CD14-positive monocyte (primary cell): ENCODE results near the gene GTF2H4. TPM values are rescaled to one million over a fixed set of nuclear protein-coding genes. Genes with fewer than 3 reads are reported as not detected.

Source experiments
- DNase-seq, 3 donors: peaks; one replicate each; pipeline ENCODE4 v3.0.0-alpha.2; 2011 to 2022
- H2AFZ ChIP-seq: 2 replicates; pipeline ENCODE4 v1.6.0; 2012; ENCODE audit warnings: mild to moderate bottlenecking, low read depth, low read length, inconsistent platforms; ENCODE audit not compliant: insufficient read depth, poor library complexity, severe bottlenecking
- H3K27ac ChIP-seq, 2 donors: 1 replicate in 1 of 2; 2 replicates in 1 of 2; pipeline ENCODE4 v1.5.1; 2012 to 2013; ENCODE audit warnings: low read length in 2 of 2, control low read depth in 1 of 2, inconsistent platforms in 1 of 2, low read depth in 1 of 2, mild to moderate bottlenecking in 1 of 2
- H3K27me3 ChIP-seq, 2 donors: one replicate each; pipeline versions ENCODE4 v1.6.0 to v1.6.1; 2011 to 2013; ENCODE audit warnings: low read length in 2 of 2; ENCODE audit not compliant: control insufficient read depth in 2 of 2, insufficient read depth in 2 of 2
- H3K36me3 ChIP-seq, 2 donors: replicated peaks in 1 of 2; 1 replicate in 1 of 2; 2 replicates in 1 of 2; pipeline versions ENCODE4 v1.5.1 to v1.6.1; 2012 to 2013; ENCODE audit warnings: low read length in 2 of 2, control low read depth in 1 of 2, inconsistent platforms in 1 of 2, mild to moderate bottlenecking in 1 of 2; ENCODE audit not compliant: insufficient read depth in 2 of 2, control insufficient read depth in 1 of 2
- H3K4me1 ChIP-seq, 2 donors: 1 replicate in 1 of 2; 2 replicates in 1 of 2; pipeline versions ENCODE4 v1.5.1 to v1.6.1; 2012 to 2013; ENCODE audit warnings: low read length in 2 of 2, control low read depth in 1 of 2, inconsistent platforms in 1 of 2, mild to moderate bottlenecking in 1 of 2, moderate library complexity in 1 of 2; ENCODE audit not compliant: insufficient read depth in 2 of 2, control insufficient read depth in 1 of 2
- H3K4me2 ChIP-seq: replicated peaks from 2 replicates; pipeline ENCODE3; 2012; ENCODE audit warnings: low read length, moderate library complexity, mild to moderate bottlenecking; ENCODE audit not compliant: poor library complexity, severe bottlenecking; ENCODE audit errors: extremely low read depth
- H3K4me3 ChIP-seq, 3 experiments: fragments of 200-600 bp in 1 of 3; sonication (generic) in 1 of 3; replicated peaks in 1 of 3; 1 replicate in 2 of 3; 2 replicates in 1 of 3; pipeline ENCODE4 v1.5.1; 2011 to 2013; ENCODE audit warnings: low read length in 3 of 3, mild to moderate bottlenecking in 3 of 3, control low read depth in 2 of 3, low read depth in 2 of 3, inconsistent platforms in 1 of 3, moderate library complexity in 1 of 3
- H3K79me2 ChIP-seq: 2 replicates; pipeline ENCODE4 v1.6.0; 2012; ENCODE audit warnings: mild to moderate bottlenecking, control low read depth, inconsistent platforms, low read length, moderate library complexity; ENCODE audit not compliant: insufficient read depth
- H3K9ac ChIP-seq: 2 replicates; pipeline ENCODE4 v1.6.0; 2017; ENCODE audit warnings: low read length, mild to moderate bottlenecking; ENCODE audit not compliant: insufficient read depth, poor library complexity, severe bottlenecking
- H3K9me3 ChIP-seq, 2 donors: replicated peaks in 1 of 2; 1 replicate in 1 of 2; 2 replicates in 1 of 2; pipeline versions ENCODE4 v1.5.1 to v1.6.1; 2012 to 2013; ENCODE audit warnings: low read length in 2 of 2, control low read depth in 1 of 2; ENCODE audit not compliant: control insufficient read depth in 1 of 2, insufficient read depth in 1 of 2
- H4K20me1 ChIP-seq: 2 replicates; pipeline ENCODE4 v1.6.0; 2012; ENCODE audit warnings: mild to moderate bottlenecking, low read length, control low read depth, moderate library complexity; ENCODE audit not compliant: insufficient read depth
- H3K27ac Mint-ChIP-seq, 7 donors: one replicate each; pipeline ENCODE4 v1.8.0; 2020; ENCODE audit warnings: mild to moderate bottlenecking in 7 of 7, mixed read lengths in 7 of 7, moderate library complexity in 6 of 7, inconsistent platforms in 2 of 7
- H3K27me3 Mint-ChIP-seq, 3 donors: one replicate each; pipeline ENCODE4 v1.8.0; 2021 to 2022; ENCODE audit warnings: low read depth in 3 of 3, mild to moderate bottlenecking in 3 of 3, mixed read lengths in 3 of 3, moderate library complexity in 3 of 3, inconsistent platforms in 1 of 3
- H3K36me3 Mint-ChIP-seq, 2 donors: one replicate each; pipeline ENCODE4 v1.8.0; 2020; ENCODE audit warnings: mixed read lengths in 2 of 2, inconsistent platforms in 1 of 2, mild to moderate bottlenecking in 1 of 2
- H3K4me1 Mint-ChIP-seq: one replicate; pipeline ENCODE4 v1.8.0; 2020; ENCODE audit warnings: mild to moderate bottlenecking, mixed read lengths
- H3K4me3 Mint-ChIP-seq, 2 donors: one replicate each; pipeline ENCODE4 v1.8.0; 2020; ENCODE audit warnings: mild to moderate bottlenecking in 2 of 2, mixed read lengths in 2 of 2, moderate library complexity in 1 of 2
- H3K9me3 Mint-ChIP-seq, 7 donors: one replicate each; pipeline ENCODE4 v1.8.0; 2020 to 2022; ENCODE audit warnings: mixed read lengths in 7 of 7, mild to moderate bottlenecking in 6 of 7, moderate library complexity in 6 of 7, inconsistent platforms in 2 of 7
- WGBS: methylation state at CpG from one replicate; pipeline ENCODE4 v1.1.5; 2013; ENCODE audit warnings: missing lambda C conversion rate; ENCODE audit not compliant: insufficient coverage; 5-methylcytosine and 5-hydroxymethylcytosine counted together
- intact Hi-C, 2 donors: fragments of 100-400 bp; cut with micrococcal nuclease; formaldehyde crosslinking; loops; one replicate each; pipeline versions ENCODE4 v1.15.0 to v1.15.1; 2023
- polyA plus RNA-seq, 3 donors: library from polyadenylated mRNA; depleted of rRNA in 1 of 3; unstranded in 2 of 3; stranded (reverse) in 1 of 3; fragments of 300-500 nt in 2 of 3; fragments of >200 nt in 1 of 3; fragmentation: Illumina TruSeq in 2 of 3; gene quantifications; 1 replicate in 2 of 3; 2 replicates in 1 of 3; pipeline ENCODE4 v1.2.3, GENCODE V29; 2012 to 2021
- TF ChIP-seq, protein P1 (sequence below): fragments of 200-600 bp; IDR thresholded peaks from one replicate; pipeline ENCODE4 v1.8.0; 2022; ENCODE audit warnings: antibody characterized with exemption, mild to moderate bottlenecking

The GTF2H4 gene
- polyA plus RNA-seq, 3 donors: 3.6 to 14.5 (median 6.0) TPM

DNA sequence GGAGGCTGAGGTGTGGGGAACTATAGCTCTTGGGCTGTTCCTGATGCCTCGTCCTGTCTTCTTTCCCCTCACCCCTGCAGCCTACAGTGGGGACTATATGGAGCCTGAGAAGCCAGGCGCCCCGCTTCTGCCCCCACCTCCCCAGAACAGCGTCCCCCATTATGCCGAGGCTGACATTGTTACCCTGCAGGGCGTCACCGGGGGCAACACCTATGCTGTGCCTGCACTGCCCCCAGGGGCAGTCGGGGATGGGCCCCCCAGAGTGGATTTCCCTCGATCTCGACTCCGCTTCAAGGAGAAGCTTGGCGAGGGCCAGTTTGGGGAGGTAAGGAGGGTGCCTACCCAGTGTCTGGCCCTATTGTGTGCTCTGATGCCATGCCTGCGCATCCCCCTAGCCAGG lies 11.5 kb upstream of the GTF2H4 start:
- Histone ChIP-seq H3K27ac (no peak overlapping the region), H3K36me3 (no peaks in the 10 kb centered on the region), H3K27me3 (no peaks in the 10 kb centered on the region), H3K9ac (no peak overlapping the region), H3K9me3 (no peaks in the 10 kb centered on the region), H3K4me2 (no peak overlapping the region), H4K20me1 (no peaks in the 10 kb centered on the region), H3K4me3 (no peak overlapping the region), H3K4me1 (no peaks in the 10 kb centered on the region), H2AFZ (no peak overlapping the region), H3K79me2 (no peaks in the 10 kb centered on the region)
- no peaks in the 10 kb centered on the region for H3K4me1 Mint-ChIP-seq
- 98% methylated on average over 9 of the region's 13 CpGs for WGBS
- peaks cover 0 to 2% of the 10 kb centered on the region in 2 donors for H3K36me3 Mint-ChIP-seq
- TF ChIP-seq, protein P1, sequence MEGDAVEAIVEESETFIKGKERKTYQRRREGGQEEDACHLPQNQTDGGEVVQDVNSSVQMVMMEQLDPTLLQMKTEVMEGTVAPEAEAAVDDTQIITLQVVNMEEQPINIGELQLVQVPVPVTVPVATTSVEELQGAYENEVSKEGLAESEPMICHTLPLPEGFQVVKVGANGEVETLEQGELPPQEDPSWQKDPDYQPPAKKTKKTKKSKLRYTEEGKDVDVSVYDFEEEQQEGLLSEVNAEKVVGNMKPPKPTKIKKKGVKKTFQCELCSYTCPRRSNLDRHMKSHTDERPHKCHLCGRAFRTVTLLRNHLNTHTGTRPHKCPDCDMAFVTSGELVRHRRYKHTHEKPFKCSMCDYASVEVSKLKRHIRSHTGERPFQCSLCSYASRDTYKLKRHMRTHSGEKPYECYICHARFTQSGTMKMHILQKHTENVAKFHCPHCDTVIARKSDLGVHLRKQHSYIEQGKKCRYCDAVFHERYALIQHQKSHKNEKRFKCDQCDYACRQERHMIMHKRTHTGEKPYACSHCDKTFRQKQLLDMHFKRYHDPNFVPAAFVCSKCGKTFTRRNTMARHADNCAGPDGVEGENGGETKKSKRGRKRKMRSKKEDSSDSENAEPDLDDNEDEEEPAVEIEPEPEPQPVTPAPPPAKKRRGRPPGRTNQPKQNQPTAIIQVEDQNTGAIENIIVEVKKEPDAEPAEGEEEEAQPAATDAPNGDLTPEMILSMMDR: no peak
- H3K27ac Mint-ChIP-seq: no peak overlapping the region
- intact Hi-C loops: no loop called here
- DNase-seq: no peak
- H3K9me3 Mint-ChIP-seq: no peaks in the 10 kb centered on the region
- H3K27me3 Mint-ChIP-seq: peaks cover 4 to 7% (median 5%) of the 10 kb centered on the region in 3 donors
- H3K4me3 Mint-ChIP-seq: no peak overlapping the region

DNA sequence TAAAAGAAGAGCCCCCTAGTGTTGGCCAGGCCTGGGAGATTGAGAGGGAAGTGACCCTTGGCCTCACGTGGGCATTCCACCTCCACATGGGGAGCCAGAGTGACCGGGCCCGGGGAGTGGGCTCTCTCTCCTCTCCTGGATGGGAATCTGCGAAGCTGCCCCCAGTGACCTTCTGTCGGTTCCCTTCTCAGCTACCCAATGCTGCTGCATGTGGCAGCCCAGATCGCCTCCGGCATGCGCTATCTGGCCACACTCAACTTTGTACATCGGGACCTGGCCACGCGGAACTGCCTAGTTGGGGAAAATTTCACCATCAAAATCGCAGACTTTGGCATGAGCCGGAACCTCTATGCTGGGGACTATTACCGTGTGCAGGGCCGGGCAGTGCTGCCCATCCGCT lies 10.1 kb upstream of the GTF2H4 start:
- H3K4me3 ChIP-seq: no peak overlapping the region
- no peaks in the 10 kb centered on the region for H3K4me1 Mint-ChIP-seq
- H3K27ac ChIP-seq: no peak overlapping the region
- peaks cover 3 to 6% (median 5%) of the 10 kb centered on the region in 3 donors for H3K27me3 Mint-ChIP-seq
- peaks cover 0 to 2% of the 10 kb centered on the region in 2 donors for H3K36me3 Mint-ChIP-seq
- no peaks in the 10 kb centered on the region for H3K9me3 ChIP-seq
- H2AFZ ChIP-seq: no peak overlapping the region
- no peaks in the 10 kb centered on the region for H3K36me3 ChIP-seq
- no peaks in the 10 kb centered on the region for H4K20me1 ChIP-seq
- 91% methylated on average over 13 of the region's 16 CpGs for WGBS
- no peak overlapping the region for H3K4me3 Mint-ChIP-seq
- H3K79me2 ChIP-seq: no peaks in the 10 kb centered on the region
- H3K4me2 ChIP-seq: no peak overlapping the region
- no peak overlapping the region for H3K27ac Mint-ChIP-seq
- no peaks in the 10 kb centered on the region for H3K4me1 ChIP-seq
- no peaks in the 10 kb centered on the region for H3K27me3 ChIP-seq
- intact Hi-C loops: no loop called here
- no peak overlapping the region for H3K9ac ChIP-seq
- DNase-seq: no peak
- TF ChIP-seq, protein P1: no peak
- H3K9me3 Mint-ChIP-seq: no peaks in the 10 kb centered on the region
